CD4-positive, alpha-beta T cell (primary cell): ENCODE results near the gene SERTAD3. TPM values are rescaled to one million over a fixed set of nuclear protein-coding genes. Genes with fewer than 3 reads are reported as not detected.

ENCODE experiments used
- ATAC-seq: fragments of 200-7000 bp; cut with Tn5 transposase; one replicate; pipeline ENCODE4 v1.10.0; 2022; ENCODE audit warnings: mild to moderate bottlenecking; ENCODE audit not compliant: poor library complexity
- CTCF ChIA-PET: fragments of 350-600 bp; sonication (Branson Sonifier 250); formaldehyde crosslinking; loops from one replicate; lab custom pipeline; 2021; ENCODE audit warnings: antibody characterized with exemption, inconsistent platforms; lab: Charles Lee
- POLR2A ChIA-PET: fragments of 350-600 bp; sonication (Branson Sonifier 250); formaldehyde crosslinking; loops from one replicate; lab custom pipeline; 2021; ENCODE audit warnings: antibody characterized with exemption, inconsistent platforms; lab: Charles Lee
- DNase-seq, 14 experiments: peaks; one replicate each; pipeline ENCODE4 v3.0.0-alpha.2; 2013 to 2020; ENCODE audit warnings: mixed read lengths in 2 of 14
- H3K27ac ChIP-seq, 2 donors: one replicate each; pipeline versions ENCODE4 v1.5.1 to v1.7.0; 2013; ENCODE audit warnings: low read length in 2 of 2, low read depth in 1 of 2, mild to moderate bottlenecking in 1 of 2
- H3K27me3 ChIP-seq, 2 experiments: 1 replicate in 1 of 2; 2 replicates in 1 of 2; pipeline versions ENCODE4 v1.6.1 to v1.7.0; 2013; ENCODE audit warnings: low read length in 2 of 2, control low read depth in 1 of 2, mild to moderate bottlenecking in 1 of 2, moderate library complexity in 1 of 2; ENCODE audit not compliant: insufficient read depth in 2 of 2, control insufficient read depth in 1 of 2
- H3K36me3 ChIP-seq: one replicate; pipeline ENCODE4 v1.6.1; 2013; ENCODE audit warnings: low read length, control low read depth; ENCODE audit not compliant: insufficient read depth
- H3K4me1 ChIP-seq: one replicate; pipeline ENCODE4 v1.6.1; 2013; ENCODE audit warnings: low read length, control low read depth; ENCODE audit not compliant: insufficient read depth
- H3K4me3 ChIP-seq: one replicate; pipeline ENCODE4 v1.5.1; 2013; ENCODE audit warnings: mild to moderate bottlenecking, low read length, moderate library complexity
- H3K9me3 ChIP-seq, 2 experiments: 1 replicate in 1 of 2; 2 replicates in 1 of 2; pipeline versions ENCODE4 v1.6.1 to v1.7.0; 2013; ENCODE audit warnings: low read length in 2 of 2, mild to moderate bottlenecking in 2 of 2, control low read depth in 1 of 2, moderate library complexity in 1 of 2; ENCODE audit not compliant: control insufficient read depth in 1 of 2, insufficient read depth in 1 of 2
- H3K27ac Mint-ChIP-seq: one replicate; pipeline ENCODE4 v1.8.0; 2020; ENCODE audit warnings: mixed read lengths
- H3K27me3 Mint-ChIP-seq: one replicate; pipeline ENCODE4 v1.8.0; 2021; ENCODE audit warnings: mixed read lengths
- H3K36me3 Mint-ChIP-seq: one replicate; pipeline ENCODE4 v1.8.0; 2021; ENCODE audit warnings: low read depth, mixed read lengths
- H3K4me1 Mint-ChIP-seq: one replicate; pipeline ENCODE4 v1.8.0; 2021; ENCODE audit warnings: low read depth, mixed read lengths
- H3K4me3 Mint-ChIP-seq: one replicate; pipeline ENCODE4 v1.8.0; 2020; ENCODE audit warnings: mild to moderate bottlenecking, mixed read lengths
- H3K9me3 Mint-ChIP-seq: one replicate; pipeline ENCODE4 v1.8.0; 2020; ENCODE audit warnings: mixed read lengths
- intact Hi-C, 2 experiments: fragments of 100-400 bp; cut with DNase I in 1 of 2; cut with micrococcal nuclease in 1 of 2; formaldehyde crosslinking; loops; one replicate each; pipeline versions ENCODE4 v1.15.1 to v1.9.0; 2023 to 2025; cut with DNase I, micrococcal nuclease
- total RNA-seq, 174 experiments: library from RNA in 2 of 174; stranded (reverse) in 2 of 174; gene quantifications; one replicate each; pipeline ENCODE4 v1.2.3 and lab custom pipeline; 2021 to 2026
- TF ChIP-seq, protein P1 (sequence below): fragments of 200-600 bp; IDR thresholded peaks from one replicate; pipeline ENCODE4 v1.8.0; 2022; ENCODE audit warnings: antibody characterized with exemption, mild to moderate bottlenecking

The SERTAD3 gene
- total RNA-seq, 2 experiments from 2014 or later = 17.4 to 19.2 TPM

- H3K27me3 Mint-ChIP-seq = no peaks in the 10 kb centered on the region
- intact Hi-C loops = no loop called here
- no peaks in the 10 kb centered on the region for H3K27me3 ChIP-seq
- H3K4me3 Mint-ChIP-seq = no peak overlapping the region
- TF ChIP-seq, protein P1, sequence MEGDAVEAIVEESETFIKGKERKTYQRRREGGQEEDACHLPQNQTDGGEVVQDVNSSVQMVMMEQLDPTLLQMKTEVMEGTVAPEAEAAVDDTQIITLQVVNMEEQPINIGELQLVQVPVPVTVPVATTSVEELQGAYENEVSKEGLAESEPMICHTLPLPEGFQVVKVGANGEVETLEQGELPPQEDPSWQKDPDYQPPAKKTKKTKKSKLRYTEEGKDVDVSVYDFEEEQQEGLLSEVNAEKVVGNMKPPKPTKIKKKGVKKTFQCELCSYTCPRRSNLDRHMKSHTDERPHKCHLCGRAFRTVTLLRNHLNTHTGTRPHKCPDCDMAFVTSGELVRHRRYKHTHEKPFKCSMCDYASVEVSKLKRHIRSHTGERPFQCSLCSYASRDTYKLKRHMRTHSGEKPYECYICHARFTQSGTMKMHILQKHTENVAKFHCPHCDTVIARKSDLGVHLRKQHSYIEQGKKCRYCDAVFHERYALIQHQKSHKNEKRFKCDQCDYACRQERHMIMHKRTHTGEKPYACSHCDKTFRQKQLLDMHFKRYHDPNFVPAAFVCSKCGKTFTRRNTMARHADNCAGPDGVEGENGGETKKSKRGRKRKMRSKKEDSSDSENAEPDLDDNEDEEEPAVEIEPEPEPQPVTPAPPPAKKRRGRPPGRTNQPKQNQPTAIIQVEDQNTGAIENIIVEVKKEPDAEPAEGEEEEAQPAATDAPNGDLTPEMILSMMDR = no peak
- POLR2A ChIA-PET = no interaction called here
- no peaks in the 10 kb centered on the region for H3K36me3 ChIP-seq
- no peak overlapping the region for H3K27ac Mint-ChIP-seq
- no peak overlapping the region for H3K4me3 ChIP-seq
- no peaks in the 10 kb centered on the region for H3K9me3 ChIP-seq
- DNase-seq = no peak
- peaks cover 11% of the 10 kb centered on the region for H3K4me1 Mint-ChIP-seq
- CTCF ChIA-PET = interaction anchor here (0.5 kb wide), 1 partner anchor 971 kb away, joined by 3 read pairs; no protein-coding TSS in a partner anchor
- peaks cover 9% of the 10 kb centered on the region for H3K4me1 ChIP-seq
- H3K27ac ChIP-seq = no peak overlapping the region
- no peaks in the 10 kb centered on the region for H3K36me3 Mint-ChIP-seq
- no peak for ATAC-seq
- no peaks in the 10 kb centered on the region for H3K9me3 Mint-ChIP-seq
Observed at GRCh38 chr19:40394816-40395210, 49.3 kb downstream of the SERTAD3 start.

DNA sequence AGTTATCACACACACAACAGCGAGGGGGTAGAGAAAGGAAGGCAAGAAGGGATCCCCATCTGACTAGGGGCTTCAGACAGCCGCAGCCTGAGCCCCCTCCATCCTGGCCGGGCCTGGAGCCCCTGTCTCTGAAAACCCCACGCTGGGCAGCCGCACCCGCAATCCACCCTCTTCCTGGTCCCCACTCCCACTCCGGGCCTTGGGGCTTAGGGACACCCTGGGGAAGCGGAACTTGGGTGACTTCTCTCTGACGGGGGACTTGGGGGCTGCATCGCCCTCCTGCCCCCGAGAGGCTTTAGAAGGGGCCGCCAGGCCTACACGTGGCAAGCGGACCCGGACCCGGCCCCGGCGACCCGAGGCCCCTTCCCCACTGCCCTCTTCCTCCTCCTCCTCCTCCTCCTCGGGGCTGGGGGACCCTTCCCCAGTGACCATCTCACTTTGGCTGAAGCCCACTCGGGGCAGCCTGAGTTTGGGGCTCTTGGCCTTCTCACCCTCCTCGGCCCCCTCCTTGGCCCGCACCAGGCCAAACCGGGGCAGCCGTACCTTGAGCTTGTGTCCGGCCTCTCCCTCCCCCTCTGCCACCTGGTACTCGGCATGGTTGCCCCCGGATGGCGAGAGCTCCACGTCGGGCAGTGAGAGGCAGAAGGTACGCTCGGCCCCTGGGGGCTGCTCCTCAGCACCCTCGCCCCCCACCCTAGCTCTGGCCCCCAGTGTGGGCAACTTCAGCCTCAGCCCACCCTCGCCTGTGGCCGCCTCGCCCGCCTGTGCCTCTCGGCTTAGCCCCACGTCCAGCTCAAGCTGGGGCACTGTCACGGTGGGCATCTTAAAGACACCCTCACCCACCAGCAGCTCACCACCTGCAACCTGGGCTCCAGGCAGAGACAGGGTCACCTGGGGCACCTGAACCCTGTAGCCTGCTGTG lies 50.0 kb downstream of the SERTAD3 start:
- intact Hi-C loops = no loop called here
- ATAC-seq (no peak), DNase-seq (no peak)
- H3K4me1 Mint-ChIP-seq = peaks cover 6% of the 10 kb centered on the region
- H3K4me3 Mint-ChIP-seq = no peak overlapping the region
- POLR2A ChIA-PET = no interaction called here
- H3K27ac Mint-ChIP-seq = no peak overlapping the region
- H3K27ac ChIP-seq = no peak overlapping the region
- H3K36me3 Mint-ChIP-seq = no peaks in the 10 kb centered on the region
- H3K4me3 ChIP-seq = no peak overlapping the region
- no peaks in the 10 kb centered on the region for H3K9me3 Mint-ChIP-seq
- H3K27me3 Mint-ChIP-seq = no peaks in the 10 kb centered on the region
- no peaks in the 10 kb centered on the region for H3K9me3 ChIP-seq
- peaks cover 9% of the 10 kb centered on the region for H3K4me1 ChIP-seq
- TF ChIP-seq, protein P1 = no peak
- CTCF ChIA-PET = no interaction called here
- H3K36me3 ChIP-seq = no peaks in the 10 kb centered on the region
- H3K27me3 ChIP-seq = no peaks in the 10 kb centered on the region

DNA sequence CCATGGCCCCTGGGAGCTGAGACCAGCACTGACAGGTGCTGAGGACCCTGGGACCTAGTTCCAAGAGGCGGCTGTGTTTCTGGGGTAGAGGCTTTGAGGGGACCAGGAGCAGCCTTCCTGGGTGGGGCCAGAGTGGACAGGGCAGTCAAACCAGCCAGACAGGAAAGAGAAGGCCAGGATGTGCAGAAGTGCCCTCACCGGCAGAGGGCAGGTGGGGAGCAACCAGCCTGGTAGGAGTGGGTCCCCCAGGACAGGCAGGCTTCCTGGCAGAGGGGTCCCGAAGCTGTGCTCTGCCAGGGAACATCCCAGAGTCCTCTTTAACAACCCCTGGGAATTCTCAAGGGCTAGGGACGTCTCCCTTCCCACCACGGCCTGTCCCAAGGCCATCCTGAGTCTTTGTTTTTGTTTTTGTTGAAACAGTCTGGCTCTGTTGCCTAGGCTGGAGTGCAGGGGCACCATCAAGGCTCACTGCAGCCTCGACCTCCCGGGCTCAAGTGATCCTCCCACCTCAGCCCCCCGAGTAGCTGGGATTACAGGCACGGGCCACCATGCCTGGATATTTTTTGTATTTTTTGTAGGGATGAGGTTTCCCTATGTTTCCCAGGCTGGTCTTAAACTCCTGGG lies 51.1 kb downstream of the SERTAD3 start:
- DNase-seq (no peak), ATAC-seq (no peak)
- Mint-ChIP-seq H3K4me3 (no peak overlapping the region), H3K27me3 (no peaks in the 10 kb centered on the region), H3K36me3 (no peaks in the 10 kb centered on the region), H3K4me1 (no peaks in the 10 kb centered on the region), H3K27ac (no peak overlapping the region), H3K9me3 (no peaks in the 10 kb centered on the region)
- no peaks in the 10 kb centered on the region for H3K27me3 ChIP-seq
- POLR2A ChIA-PET = no interaction called here
- no peak overlapping the region for H3K27ac ChIP-seq
- H3K4me1 ChIP-seq = no peaks in the 10 kb centered on the region
- CTCF ChIA-PET = interaction anchor here (0.5 kb wide), 1 partner anchor 28 kb away, joined by 3 read pairs; no protein-coding TSS in a partner anchor
- TF ChIP-seq, protein P1 = no peak
- H3K36me3 ChIP-seq = no peaks in the 10 kb centered on the region
- no peaks in the 10 kb centered on the region for H3K9me3 ChIP-seq
- intact Hi-C loops = no loop called here
- no peak overlapping the region for H3K4me3 ChIP-seq
